Mesothelial cell of epicardium (in vitro differentiated cells): ENCODE measurements around the gene CFAP69. TPM values are rescaled to one million over a fixed set of nuclear protein-coding genes. Genes with fewer than 3 reads are reported as not detected.
"Not testable (repeated sequence)": the region's sequence is repeated elsewhere in the genome, so short reads cannot be mapped to it uniquely, and the experiment has no call there.

Source experiments
- DNase-seq, 2 experiments: peaks; one replicate each; pipeline ENCODE4 v3.0.0; 2021; ENCODE audit warnings: low spot score in 2 of 2; ENCODE audit not compliant: unreplicated experiment in 2 of 2
- H3K27ac Mint-ChIP-seq: 2 replicates; pipeline ENCODE4 v1.8.0; 2021; ENCODE audit warnings: mixed read lengths
- H3K27me3 Mint-ChIP-seq: 2 replicates; pipeline ENCODE4 v1.8.0; 2021; ENCODE audit warnings: low read depth, mixed read lengths
- H3K36me3 Mint-ChIP-seq: 2 replicates; pipeline ENCODE4 v1.8.0; 2021; ENCODE audit warnings: mixed read lengths
- H3K4me1 Mint-ChIP-seq: 2 replicates; pipeline ENCODE4 v1.8.0; 2021; ENCODE audit warnings: mixed read lengths
- H3K4me3 Mint-ChIP-seq: 2 replicates; pipeline ENCODE4 v1.8.0; 2021; ENCODE audit warnings: mild to moderate bottlenecking, moderate library complexity, mixed read lengths
- H3K9me3 Mint-ChIP-seq: 2 replicates; pipeline ENCODE4 v1.8.0; 2021; ENCODE audit warnings: mixed read lengths
- CTCF ChIP-seq: fragments of 200-600 bp; sonication (generic); IDR thresholded peaks from one replicate; pipeline ENCODE4 v1.5.0; 2021; ENCODE audit warnings: antibody characterized with exemption; ENCODE audit not compliant: unreplicated experiment
- total RNA-seq: library from RNA; stranded (reverse); gene quantifications from 3 replicates; pipeline ENCODE4 v1.2.1, GENCODE V29; 2021

The CFAP69 gene
- total RNA-seq, 1 donor from 2014 or later, result 3.7 TPM

GRCh38 chr7:90248706-90249105 is 3.7 kb downstream of the CFAP69 start:
- Mint-ChIP-seq H3K4me1 (peaks cover 15% of the 10 kb centered on the region), H3K36me3 (no peaks in the 10 kb centered on the region), H3K4me3 (no peak overlapping the region), H3K9me3 (peaks cover under 1% of the 10 kb centered on the region), H3K27ac (no peak overlapping the region), H3K27me3 (peaks cover 45% of the 10 kb centered on the region)
- no peak for DNase-seq
- no peak for TF ChIP-seq CTCF

DNA sequence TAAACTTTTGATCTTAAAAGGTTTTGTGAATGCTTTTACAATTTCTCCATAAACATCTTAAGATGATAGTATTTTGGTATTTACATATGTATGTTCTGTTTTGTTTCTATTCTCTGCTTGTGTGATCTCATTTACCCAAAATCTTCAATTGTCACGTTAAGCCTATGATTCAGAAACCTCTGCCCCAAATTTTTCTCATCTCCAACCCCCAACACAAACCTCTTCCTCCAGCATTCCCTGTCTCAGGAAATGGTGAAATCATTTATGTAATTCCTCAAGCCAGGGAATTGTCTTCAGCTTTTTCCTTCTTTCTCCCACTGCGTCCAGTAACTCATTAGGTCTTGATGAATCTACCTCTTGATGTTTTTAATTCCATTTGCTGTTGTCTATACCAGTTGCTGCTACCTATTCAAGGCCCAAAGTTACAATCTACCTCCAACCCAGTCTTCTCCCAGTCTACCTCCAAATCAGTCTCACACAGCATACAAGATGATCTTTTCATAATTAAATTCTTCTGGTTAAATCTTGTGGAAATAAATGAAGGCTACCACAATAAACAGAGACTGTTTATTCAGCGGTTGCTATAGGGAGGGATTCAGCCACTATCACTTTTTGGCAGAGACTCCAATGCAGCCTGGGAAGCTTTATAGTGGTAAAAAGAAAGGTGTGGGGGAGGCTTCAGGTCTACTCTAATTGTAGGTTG is 5.8 kb downstream of the CFAP69 start:
- no peak overlapping the region for H3K4me3 Mint-ChIP-seq
- H3K27me3 Mint-ChIP-seq, result peaks cover 30% of the 10 kb centered on the region
- H3K36me3 Mint-ChIP-seq, result no peaks in the 10 kb centered on the region
- no peak for DNase-seq
- H3K27ac Mint-ChIP-seq, result no peak overlapping the region
- H3K4me1 Mint-ChIP-seq, result peaks cover 6% of the 10 kb centered on the region
- H3K9me3 Mint-ChIP-seq, result peaks cover 8% of the 10 kb centered on the region
- TF ChIP-seq CTCF, result no peak

DNA sequence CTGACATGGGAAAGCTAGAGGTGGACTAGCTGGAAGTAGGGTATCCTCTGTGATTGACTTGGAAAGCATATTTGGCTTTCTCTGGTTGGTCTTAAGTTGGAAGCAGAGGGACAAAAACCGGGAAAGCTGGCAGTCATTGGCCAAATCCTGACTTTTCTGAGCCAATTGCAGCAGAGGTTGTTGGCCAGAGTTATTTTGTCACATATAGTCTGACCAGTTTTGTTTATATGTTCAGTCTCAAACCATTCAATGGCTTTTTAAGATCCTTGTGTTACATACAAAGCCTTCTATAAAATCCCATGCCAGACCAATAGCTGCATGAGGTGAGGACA is 6.3 kb downstream of the CFAP69 start:
- no peak overlapping the region for H3K27ac Mint-ChIP-seq
- peaks cover 1% of the 10 kb centered on the region for H3K4me1 Mint-ChIP-seq
- H3K27me3 Mint-ChIP-seq, result peaks cover 25% of the 10 kb centered on the region
- H3K36me3 Mint-ChIP-seq, result no peaks in the 10 kb centered on the region
- no peak for TF ChIP-seq CTCF
- H3K9me3 Mint-ChIP-seq, result peaks cover 11% of the 10 kb centered on the region
- no peak overlapping the region for H3K4me3 Mint-ChIP-seq
- DNase-seq, result no peak

DNA sequence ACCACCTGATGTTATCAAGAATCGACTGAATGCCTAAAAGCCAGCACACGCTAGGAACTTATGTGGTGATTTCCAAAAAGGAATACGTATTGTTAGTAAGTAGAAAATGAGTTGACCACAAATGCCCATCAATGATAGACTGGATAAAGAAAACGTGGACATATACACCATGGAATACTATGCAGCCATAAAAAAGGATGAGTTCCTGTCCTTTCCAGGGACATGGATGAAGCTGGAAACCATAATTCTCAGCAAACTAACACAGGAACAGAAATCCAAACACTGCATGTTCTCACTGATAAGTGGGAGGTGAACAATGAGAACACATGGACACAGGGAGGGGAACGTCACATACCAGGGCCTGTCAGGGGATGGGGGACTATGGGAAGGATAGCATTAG is 11.0 kb downstream of the CFAP69 start:
- not testable (repeated sequence) for H3K36me3 Mint-ChIP-seq, H3K4me1 Mint-ChIP-seq, DNase-seq, H3K27me3 Mint-ChIP-seq, H3K27ac Mint-ChIP-seq, H3K4me3 Mint-ChIP-seq
- H3K9me3 Mint-ChIP-seq, result peaks cover 11% of the 10 kb centered on the region

- Mint-ChIP-seq H3K9me3 (peaks cover 11% of the 10 kb centered on the region), H3K4me3 (no peak overlapping the region), H3K27me3 (no peaks in the 10 kb centered on the region), H3K27ac (no peak overlapping the region), H3K4me1 (no peaks in the 10 kb centered on the region), H3K36me3 (no peaks in the 10 kb centered on the region)
- no peak for DNase-seq
- TF ChIP-seq CTCF, result no peak
These were observed 11.8 kb downstream of the CFAP69 start for GRCh38 chr7:90256778-90257177.

DNA sequence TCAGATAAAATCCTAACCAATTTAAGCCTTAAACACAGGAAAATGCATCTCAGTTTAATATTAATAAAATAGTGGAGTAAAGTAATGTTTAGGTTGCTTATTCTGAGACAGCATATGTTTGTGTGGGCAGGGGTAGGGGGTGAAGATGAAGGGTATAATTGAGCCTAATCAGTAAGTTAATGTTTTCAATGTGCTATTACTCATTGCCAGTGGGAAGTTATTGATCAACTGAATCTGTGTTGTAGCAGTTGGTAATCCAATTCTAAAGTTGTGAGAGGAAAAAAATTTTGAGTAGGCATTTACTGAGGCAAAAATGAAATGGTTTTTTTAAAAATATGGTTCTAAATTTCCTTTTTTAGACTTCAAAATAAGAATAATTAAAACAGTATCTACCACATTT is 16.5 kb downstream of the CFAP69 start:
- Mint-ChIP-seq H3K4me3 (no peak overlapping the region), H3K27me3 (no peaks in the 10 kb centered on the region), H3K9me3 (no peaks in the 10 kb centered on the region), H3K27ac (no peak overlapping the region), H3K4me1 (no peaks in the 10 kb centered on the region), H3K36me3 (no peaks in the 10 kb centered on the region)
- no peak for TF ChIP-seq CTCF
- no peak for DNase-seq
